ENCODE measurements around the gene TRIM62.

TRIM62 gene

GRCh38 chr1:33148615-33149014 lies 33.2 kb downstream of the TRIM62 start:
- peaks cover 3% of the 10 kb centered on the region; the same call in 1 of the 2 replicates for H4K20me1 ChIP-seq (ENCODE audit: insufficient read depth, low read length)
- peaks cover 12% of the 10 kb centered on the region for H3K4me1 ChIP-seq (ENCODE audit: insufficient read depth, low read length)
- ATAC-seq (ENCODE audit: insufficient read depth, low read depth) (no peak), DNase-seq (no peak)
- H3K9me3 ChIP-seq (ENCODE audit: insufficient read depth, low read length, severe bottlenecking) = no peaks in the 10 kb centered on the region
- no peak for TF ChIP-seq EZH2 (IDR thresholded peaks at IDR 0.05; ENCODE audit: borderline replicate concordance, low read depth, low read length, severe bottlenecking)
- TF ChIP-seq, protein P1, sequence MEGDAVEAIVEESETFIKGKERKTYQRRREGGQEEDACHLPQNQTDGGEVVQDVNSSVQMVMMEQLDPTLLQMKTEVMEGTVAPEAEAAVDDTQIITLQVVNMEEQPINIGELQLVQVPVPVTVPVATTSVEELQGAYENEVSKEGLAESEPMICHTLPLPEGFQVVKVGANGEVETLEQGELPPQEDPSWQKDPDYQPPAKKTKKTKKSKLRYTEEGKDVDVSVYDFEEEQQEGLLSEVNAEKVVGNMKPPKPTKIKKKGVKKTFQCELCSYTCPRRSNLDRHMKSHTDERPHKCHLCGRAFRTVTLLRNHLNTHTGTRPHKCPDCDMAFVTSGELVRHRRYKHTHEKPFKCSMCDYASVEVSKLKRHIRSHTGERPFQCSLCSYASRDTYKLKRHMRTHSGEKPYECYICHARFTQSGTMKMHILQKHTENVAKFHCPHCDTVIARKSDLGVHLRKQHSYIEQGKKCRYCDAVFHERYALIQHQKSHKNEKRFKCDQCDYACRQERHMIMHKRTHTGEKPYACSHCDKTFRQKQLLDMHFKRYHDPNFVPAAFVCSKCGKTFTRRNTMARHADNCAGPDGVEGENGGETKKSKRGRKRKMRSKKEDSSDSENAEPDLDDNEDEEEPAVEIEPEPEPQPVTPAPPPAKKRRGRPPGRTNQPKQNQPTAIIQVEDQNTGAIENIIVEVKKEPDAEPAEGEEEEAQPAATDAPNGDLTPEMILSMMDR (IDR thresholded peaks at IDR 0.05; ENCODE audit: borderline replicate concordance, extremely low read depth, low read length, poor library complexity, severe bottlenecking) = no peak
- no peaks in the 10 kb centered on the region for H3K27me3 ChIP-seq (ENCODE audit: insufficient read depth, low read length, poor library complexity)
- H3K4me3 ChIP-seq (ENCODE audit: low read depth in 1 of 2, low read length in 2 of 2) = no peak overlapping the region
- no peak overlapping the region for H3K9ac ChIP-seq (ENCODE audit: low read depth, low read length)
- H3K79me2 ChIP-seq (ENCODE audit: insufficient read depth, low read length) = no peaks in the 10 kb centered on the region
- no peak overlapping the region for H2AFZ ChIP-seq (ENCODE audit: low read depth, low read length)
- no peak overlapping the region for H3K27ac ChIP-seq (ENCODE audit: low read length)
- H3K36me3 ChIP-seq (ENCODE audit: insufficient read depth, low read length) = peaks cover 27% of the 10 kb centered on the region
- no peak overlapping the region for H3K4me2 ChIP-seq (ENCODE audit: insufficient read depth, low read length)

- Histone ChIP-seq H3K9me3 (ENCODE audit: insufficient read depth, low read length, severe bottlenecking) (no peaks in the 10 kb centered on the region), H2AFZ (ENCODE audit: low read depth, low read length) (no peak overlapping the region), H4K20me1 (ENCODE audit: insufficient read depth, low read length) (peaks cover 3% of the 10 kb centered on the region; the same call in 1 of the 2 replicates), H3K4me3 (ENCODE audit: low read depth in 1 of 2, low read length in 2 of 2) (no peak overlapping the region), H3K79me2 (ENCODE audit: insufficient read depth, low read length) (no peaks in the 10 kb centered on the region), H3K9ac (ENCODE audit: low read depth, low read length) (no peak overlapping the region), H3K4me1 (ENCODE audit: insufficient read depth, low read length) (peaks cover 5% of the 10 kb centered on the region), H3K4me2 (ENCODE audit: insufficient read depth, low read length) (no peak overlapping the region), H3K27me3 (ENCODE audit: insufficient read depth, low read length, poor library complexity) (no peaks in the 10 kb centered on the region), H3K36me3 (ENCODE audit: insufficient read depth, low read length) (peaks cover 29% of the 10 kb centered on the region), H3K27ac (ENCODE audit: low read length) (no peak overlapping the region)
- DNase-seq = peak; percentile 16
- ATAC-seq (ENCODE audit: insufficient read depth, low read depth) = no peak
- TF ChIP-seq EZH2 (IDR thresholded peaks at IDR 0.05; ENCODE audit: borderline replicate concordance, low read depth, low read length, severe bottlenecking) = no peak
- TF ChIP-seq, protein P1 (IDR thresholded peaks at IDR 0.05; ENCODE audit: borderline replicate concordance, extremely low read depth, low read length, poor library complexity, severe bottlenecking) = peak; percentile 60
These were observed 33.9 kb downstream of the TRIM62 start for GRCh38 chr1:33147997-33148314.

DNA sequence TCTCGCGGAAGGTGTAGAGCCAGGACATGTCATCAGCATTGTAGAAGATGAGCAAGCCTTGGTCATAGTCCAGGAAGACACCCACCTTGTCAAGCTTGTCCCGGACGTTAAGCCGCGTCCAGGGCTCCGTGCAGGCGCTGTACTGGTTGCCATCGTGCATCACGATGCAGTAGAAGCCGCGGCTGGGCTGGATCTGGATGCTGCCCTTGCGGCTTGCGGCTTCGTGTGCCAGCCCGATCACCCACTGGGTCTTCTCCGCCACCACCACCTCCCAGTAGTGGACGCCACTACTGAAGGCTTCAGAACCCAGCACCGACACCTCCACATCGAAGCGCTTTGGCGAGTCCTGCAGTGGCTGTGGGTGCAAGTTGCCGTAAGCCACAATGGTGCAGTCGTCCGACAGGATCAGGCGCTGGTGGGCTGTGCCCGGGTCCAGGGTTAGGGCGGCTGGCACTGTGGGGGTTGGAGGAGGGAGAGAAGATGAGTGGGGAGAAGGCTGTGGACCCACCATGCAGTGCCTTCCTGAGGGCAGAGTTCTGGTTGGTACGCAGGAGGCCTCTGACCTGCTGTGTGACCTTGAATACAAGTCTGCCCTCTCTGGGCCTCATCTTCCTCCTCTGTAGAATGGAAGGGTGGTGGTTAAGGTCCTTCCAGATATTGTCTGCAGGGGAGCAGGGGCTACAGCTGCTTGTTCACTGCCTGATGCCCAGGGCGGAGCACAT lies 34.4 kb downstream of the TRIM62 start:
- peaks cover 29% of the 10 kb centered on the region for H3K36me3 ChIP-seq (ENCODE audit: insufficient read depth, low read length)
- no peak for DNase-seq
- no peak overlapping the region for H2AFZ ChIP-seq (ENCODE audit: low read depth, low read length)
- peaks cover 3% of the 10 kb centered on the region; the same call in 1 of the 2 replicates for H4K20me1 ChIP-seq (ENCODE audit: insufficient read depth, low read length)
- H3K4me2 ChIP-seq (ENCODE audit: insufficient read depth, low read length) = no peak overlapping the region
- no peak for ATAC-seq (ENCODE audit: insufficient read depth, low read depth)
- no peaks in the 10 kb centered on the region; the same call in 1 of the 2 replicates for H3K4me1 ChIP-seq (ENCODE audit: insufficient read depth, low read length)
- no peak overlapping the region for H3K9ac ChIP-seq (ENCODE audit: low read depth, low read length)
- H3K79me2 ChIP-seq (ENCODE audit: insufficient read depth, low read length) = no peaks in the 10 kb centered on the region
- no peaks in the 10 kb centered on the region for H3K27me3 ChIP-seq (ENCODE audit: insufficient read depth, low read length, poor library complexity)
- H3K9me3 ChIP-seq (ENCODE audit: insufficient read depth, low read length, severe bottlenecking) = no peaks in the 10 kb centered on the region
- H3K4me3 ChIP-seq (ENCODE audit: low read depth in 1 of 2, low read length in 2 of 2) = no peak overlapping the region
- H3K27ac ChIP-seq (ENCODE audit: low read length) = no peak overlapping the region
- TF ChIP-seq, protein P1 (IDR thresholded peaks at IDR 0.05; ENCODE audit: borderline replicate concordance, extremely low read depth, low read length, poor library complexity, severe bottlenecking) = no peak

Measured in DND-41 (cell line).